GM23338 (cell line): Measurements from ENCODE around the gene HNF4A. TPM values are rescaled to one million over a fixed set of nuclear protein-coding genes. Genes with fewer than 3 reads are reported as not detected.

ENCODE experiments used
- ATAC-seq: fragments of 200-7000 bp; cut with Tn5 transposase; 3 replicates; pipeline ENCODE4 v1.9.1; 2020
- DNase-seq: peaks from one replicate; pipeline ENCODE4 v3.0.0-alpha.2; 2015; ENCODE audit warnings: low spot score
- H2AFZ ChIP-seq: fragments of 200-600 bp; sonication (generic); 2 replicates; pipeline ENCODE4 v1.8.0; 2016; ENCODE audit warnings: antibody characterized with exemption, mild to moderate bottlenecking, moderate library complexity
- H3F3A ChIP-seq: fragments of 200-600 bp; sonication (generic); replicated peaks from 2 replicates; pipeline ENCODE4 v1.8.0; 2017; ENCODE audit warnings: antibody characterized with exemption, mixed run types, low read depth
- H3K27ac ChIP-seq: fragments of 200-600 bp; sonication (generic); 2 replicates; pipeline ENCODE4 v1.6.1; 2016; ENCODE audit warnings: low read depth
- H3K27me3 ChIP-seq: fragments of 200-600 bp; sonication (generic); 2 replicates; pipeline ENCODE4 v1.8.0; 2016; ENCODE audit warnings: mild to moderate bottlenecking, mixed run types, moderate library complexity; ENCODE audit not compliant: insufficient read depth
- H3K36me3 ChIP-seq: fragments of 200-600 bp; sonication (generic); 2 replicates; pipeline ENCODE4 v1.8.0; 2016; ENCODE audit warnings: mild to moderate bottlenecking; ENCODE audit not compliant: insufficient read depth
- H3K4me1 ChIP-seq: fragments of 200-600 bp; sonication (generic); 2 replicates; pipeline ENCODE4 v1.8.0; 2016; ENCODE audit warnings: mild to moderate bottlenecking, moderate library complexity; ENCODE audit not compliant: insufficient read depth
- H3K4me2 ChIP-seq: fragments of 200-600 bp; sonication (generic); 2 replicates; pipeline ENCODE4 v1.7.1; 2017; ENCODE audit warnings: mixed run types
- H3K4me3 ChIP-seq: fragments of 200-600 bp; sonication (generic); 2 replicates; pipeline ENCODE4 v1.6.1; 2016; ENCODE audit warnings: mixed run types
- H3K79me2 ChIP-seq: fragments of 200-600 bp; sonication (generic); replicated peaks from 2 replicates; pipeline ENCODE4 v1.8.0; 2017; ENCODE audit warnings: mild to moderate bottlenecking; ENCODE audit not compliant: insufficient read depth
- H3K9me2 ChIP-seq: fragments of 200-600 bp; sonication (generic); 2 replicates; pipeline ENCODE4 v1.8.0; 2017; ENCODE audit not compliant: insufficient read depth
- H4K20me1 ChIP-seq: fragments of 200-600 bp; sonication (generic); replicated peaks from 2 replicates; pipeline ENCODE4 v1.8.0; 2017; ENCODE audit warnings: mild to moderate bottlenecking; ENCODE audit not compliant: insufficient read depth
- H3K27ac Mint-ChIP-seq: 2 replicates; pipeline ENCODE4 v1.8.0; 2020; ENCODE audit warnings: inconsistent platforms, mild to moderate bottlenecking, moderate library complexity, mixed read lengths
- H3K27me3 Mint-ChIP-seq: 3 replicates; pipeline ENCODE4 v1.8.0; 2022; ENCODE audit warnings: low read depth, mild to moderate bottlenecking, moderate library complexity, mixed read lengths, inconsistent platforms; ENCODE audit not compliant: insufficient read depth, poor library complexity
- H3K36me3 Mint-ChIP-seq: 3 replicates; pipeline ENCODE4 v1.8.0; 2021; ENCODE audit warnings: low read depth, mild to moderate bottlenecking, inconsistent platforms, moderate library complexity, mixed read lengths
- H3K4me1 Mint-ChIP-seq: 3 replicates; pipeline ENCODE4 v1.8.0; 2020; ENCODE audit warnings: mild to moderate bottlenecking, inconsistent platforms, mixed read lengths
- H3K4me3 Mint-ChIP-seq: 3 replicates; pipeline ENCODE4 v1.8.0; 2021; ENCODE audit warnings: moderate library complexity, mild to moderate bottlenecking, inconsistent platforms, mixed read lengths
- H3K9me3 Mint-ChIP-seq: 3 replicates; pipeline ENCODE4 v1.8.0; 2020; ENCODE audit warnings: moderate library complexity, mild to moderate bottlenecking, inconsistent platforms, mixed read lengths
- CREB1 ChIP-seq: fragments of 250-450 bp; sonication (Bioruptor Pico); IDR thresholded peaks from 2 replicates; pipeline ENCODE4 v1.5.0; 2020; ENCODE audit warnings: low read depth, mild to moderate bottlenecking, moderate library complexity
- EZH2 ChIP-seq: fragments of 200-600 bp; sonication (generic); IDR thresholded peaks from one replicate; pipeline ENCODE4 v1.8.0; 2017; ENCODE audit warnings: antibody characterized with exemption, mild to moderate bottlenecking, low read depth; ENCODE audit not compliant: unreplicated experiment
- EZH2phosphoT487 ChIP-seq: fragments of 200-600 bp; sonication (generic); IDR thresholded peaks from one replicate; pipeline ENCODE4 v1.8.1; 2018; ENCODE audit warnings: antibody characterized with exemption; ENCODE audit not compliant: unreplicated experiment
- JUNB ChIP-seq: IDR thresholded peaks from one replicate; pipeline ENCODE4 v1.6.1; 2016; ENCODE audit warnings: antibody characterized with exemption; ENCODE audit not compliant: unreplicated experiment
- NANOG ChIP-seq: IDR thresholded peaks from 2 replicates; pipeline ENCODE4 v1.6.1; 2016; ENCODE audit warnings: antibody characterized with exemption, borderline replicate concordance
- POLR2AphosphoS5 ChIP-seq: IDR thresholded peaks from 2 replicates; pipeline ENCODE4 v1.6.1; 2016; ENCODE audit warnings: antibody characterized with exemption, low read depth
- REST ChIP-seq: IDR thresholded peaks from one replicate; pipeline ENCODE4 v1.6.1; 2018; ENCODE audit warnings: antibody characterized with exemption; ENCODE audit not compliant: unreplicated experiment
- STAT1 ChIP-seq: IDR thresholded peaks from one replicate; pipeline ENCODE4 v1.6.1; 2016; ENCODE audit warnings: antibody characterized with exemption; ENCODE audit not compliant: unreplicated experiment
- ZNF114 ChIP-seq: fragments of 250-450 bp; sonication (Bioruptor Pico); IDR thresholded peaks from 2 replicates; pipeline ENCODE4 v1.5.0; 2020; ENCODE audit warnings: mild to moderate bottlenecking, moderate library complexity
- ZNF331 ChIP-seq: fragments of 250-450 bp; sonication (Bioruptor Pico); IDR thresholded peaks from 2 replicates; pipeline ENCODE4 v1.5.0; 2020; ENCODE audit warnings: low read depth, mild to moderate bottlenecking, moderate library complexity
- polyA plus RNA-seq: library from polyadenylated mRNA; unstranded; fragments of >200 nt; fragmentation: Nextera tagmentation; extraction: Ambion mirVana; gene quantifications from 2 replicates; pipeline ENCODE4 v1.2.1, GENCODE V29; 2016
- total RNA-seq: library from RNA; depleted of rRNA; stranded (reverse); fragments of >200 nt; shearing (Covaris generic); gene quantifications from 2 replicates; pipeline ENCODE4 v1.2.3, GENCODE V29; 2014
- TF ChIP-seq, protein P1 (sequence below), 2 experiments: fragments of 200-600 bp in 1 of 2; sonication (generic) in 1 of 2; conservative IDR thresholded peaks; 2 replicates each; pipeline versions ENCODE4 v1.5.1 to v1.6.1; 2016 to 2017; ENCODE audit warnings: antibody characterized with exemption in 2 of 2, low read depth in 2 of 2, mild to moderate bottlenecking in 2 of 2, moderate library complexity in 1 of 2
- TF ChIP-seq, protein P2 (sequence below): IDR thresholded peaks from 2 replicates; pipeline ENCODE4 v1.6.1; 2016; ENCODE audit warnings: antibody characterized with exemption
- TF ChIP-seq, protein P3 (sequence below): fragments of 250-450 bp; sonication (Bioruptor Pico); IDR thresholded peaks from 2 replicates; pipeline ENCODE4 v1.5.0; 2020; ENCODE audit warnings: mild to moderate bottlenecking, moderate library complexity

HNF4A gene
- total and polyA plus RNA-seq, 2 experiments from 2014 or later: not detected

DNA sequence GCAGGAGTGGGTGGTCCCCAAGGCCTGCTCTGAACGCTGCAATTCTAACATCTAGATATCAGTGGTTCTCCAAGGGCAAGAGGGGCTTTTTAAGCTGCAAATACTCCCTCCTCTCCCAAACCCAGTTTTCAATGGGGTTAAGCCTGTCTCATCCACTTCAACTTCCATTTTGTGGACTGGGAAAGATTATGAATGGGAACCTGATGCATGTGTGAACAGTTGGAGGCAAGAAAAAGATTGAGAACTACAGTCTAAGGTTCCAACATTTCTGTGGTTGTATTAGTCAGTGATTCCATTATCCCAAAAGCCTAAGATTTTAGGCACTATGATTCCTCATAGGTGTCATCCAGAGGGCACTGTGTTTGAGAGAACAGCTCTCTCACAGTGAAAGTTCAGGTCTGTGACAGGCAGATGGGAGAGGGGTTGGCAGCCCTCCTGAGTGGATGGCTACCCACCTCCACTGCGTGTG, 53.7 kb downstream of the HNF4A start:
- Histone ChIP-seq H3F3A (no peaks in the 10 kb centered on the region), H3K9me2 (no peaks in the 10 kb centered on the region), H4K20me1 (no peaks in the 10 kb centered on the region), H3K4me2 (no peak overlapping the region), H3K4me1 (no peaks in the 10 kb centered on the region), H2AFZ (no peak overlapping the region), H3K27ac (no peak overlapping the region), H3K79me2 (no peaks in the 10 kb centered on the region), H3K36me3 (no peaks in the 10 kb centered on the region), H3K4me3 (no peak overlapping the region), H3K27me3 (no peaks in the 10 kb centered on the region)
- no peaks in the 10 kb centered on the region for H3K36me3 Mint-ChIP-seq
- peaks cover 7% of the 10 kb centered on the region for H3K27me3 Mint-ChIP-seq
- DNase-seq (no peak), ATAC-seq (no peak)
- TF ChIP-seq EZH2phosphoT487 (no peak), CREB1 (CRISPR knock-in tag) (no peak), EZH2 (no peak), ZNF331 (CRISPR knock-in tag) (no peak), NANOG (no peak), REST (no peak), ZNF114 (CRISPR knock-in tag) (no peak), STAT1 (no peak), JUNB (no peak), POLR2AphosphoS5 (no peak)
- TF ChIP-seq, protein P1, sequence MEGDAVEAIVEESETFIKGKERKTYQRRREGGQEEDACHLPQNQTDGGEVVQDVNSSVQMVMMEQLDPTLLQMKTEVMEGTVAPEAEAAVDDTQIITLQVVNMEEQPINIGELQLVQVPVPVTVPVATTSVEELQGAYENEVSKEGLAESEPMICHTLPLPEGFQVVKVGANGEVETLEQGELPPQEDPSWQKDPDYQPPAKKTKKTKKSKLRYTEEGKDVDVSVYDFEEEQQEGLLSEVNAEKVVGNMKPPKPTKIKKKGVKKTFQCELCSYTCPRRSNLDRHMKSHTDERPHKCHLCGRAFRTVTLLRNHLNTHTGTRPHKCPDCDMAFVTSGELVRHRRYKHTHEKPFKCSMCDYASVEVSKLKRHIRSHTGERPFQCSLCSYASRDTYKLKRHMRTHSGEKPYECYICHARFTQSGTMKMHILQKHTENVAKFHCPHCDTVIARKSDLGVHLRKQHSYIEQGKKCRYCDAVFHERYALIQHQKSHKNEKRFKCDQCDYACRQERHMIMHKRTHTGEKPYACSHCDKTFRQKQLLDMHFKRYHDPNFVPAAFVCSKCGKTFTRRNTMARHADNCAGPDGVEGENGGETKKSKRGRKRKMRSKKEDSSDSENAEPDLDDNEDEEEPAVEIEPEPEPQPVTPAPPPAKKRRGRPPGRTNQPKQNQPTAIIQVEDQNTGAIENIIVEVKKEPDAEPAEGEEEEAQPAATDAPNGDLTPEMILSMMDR (conservative IDR thresholded peaks at IDR 0.05; ENCODE audit: low read depth in 2 of 2): no peak
- TF ChIP-seq, protein P2, sequence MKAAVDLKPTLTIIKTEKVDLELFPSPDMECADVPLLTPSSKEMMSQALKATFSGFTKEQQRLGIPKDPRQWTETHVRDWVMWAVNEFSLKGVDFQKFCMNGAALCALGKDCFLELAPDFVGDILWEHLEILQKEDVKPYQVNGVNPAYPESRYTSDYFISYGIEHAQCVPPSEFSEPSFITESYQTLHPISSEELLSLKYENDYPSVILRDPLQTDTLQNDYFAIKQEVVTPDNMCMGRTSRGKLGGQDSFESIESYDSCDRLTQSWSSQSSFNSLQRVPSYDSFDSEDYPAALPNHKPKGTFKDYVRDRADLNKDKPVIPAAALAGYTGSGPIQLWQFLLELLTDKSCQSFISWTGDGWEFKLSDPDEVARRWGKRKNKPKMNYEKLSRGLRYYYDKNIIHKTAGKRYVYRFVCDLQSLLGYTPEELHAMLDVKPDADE: no peak
- TF ChIP-seq, protein P3, sequence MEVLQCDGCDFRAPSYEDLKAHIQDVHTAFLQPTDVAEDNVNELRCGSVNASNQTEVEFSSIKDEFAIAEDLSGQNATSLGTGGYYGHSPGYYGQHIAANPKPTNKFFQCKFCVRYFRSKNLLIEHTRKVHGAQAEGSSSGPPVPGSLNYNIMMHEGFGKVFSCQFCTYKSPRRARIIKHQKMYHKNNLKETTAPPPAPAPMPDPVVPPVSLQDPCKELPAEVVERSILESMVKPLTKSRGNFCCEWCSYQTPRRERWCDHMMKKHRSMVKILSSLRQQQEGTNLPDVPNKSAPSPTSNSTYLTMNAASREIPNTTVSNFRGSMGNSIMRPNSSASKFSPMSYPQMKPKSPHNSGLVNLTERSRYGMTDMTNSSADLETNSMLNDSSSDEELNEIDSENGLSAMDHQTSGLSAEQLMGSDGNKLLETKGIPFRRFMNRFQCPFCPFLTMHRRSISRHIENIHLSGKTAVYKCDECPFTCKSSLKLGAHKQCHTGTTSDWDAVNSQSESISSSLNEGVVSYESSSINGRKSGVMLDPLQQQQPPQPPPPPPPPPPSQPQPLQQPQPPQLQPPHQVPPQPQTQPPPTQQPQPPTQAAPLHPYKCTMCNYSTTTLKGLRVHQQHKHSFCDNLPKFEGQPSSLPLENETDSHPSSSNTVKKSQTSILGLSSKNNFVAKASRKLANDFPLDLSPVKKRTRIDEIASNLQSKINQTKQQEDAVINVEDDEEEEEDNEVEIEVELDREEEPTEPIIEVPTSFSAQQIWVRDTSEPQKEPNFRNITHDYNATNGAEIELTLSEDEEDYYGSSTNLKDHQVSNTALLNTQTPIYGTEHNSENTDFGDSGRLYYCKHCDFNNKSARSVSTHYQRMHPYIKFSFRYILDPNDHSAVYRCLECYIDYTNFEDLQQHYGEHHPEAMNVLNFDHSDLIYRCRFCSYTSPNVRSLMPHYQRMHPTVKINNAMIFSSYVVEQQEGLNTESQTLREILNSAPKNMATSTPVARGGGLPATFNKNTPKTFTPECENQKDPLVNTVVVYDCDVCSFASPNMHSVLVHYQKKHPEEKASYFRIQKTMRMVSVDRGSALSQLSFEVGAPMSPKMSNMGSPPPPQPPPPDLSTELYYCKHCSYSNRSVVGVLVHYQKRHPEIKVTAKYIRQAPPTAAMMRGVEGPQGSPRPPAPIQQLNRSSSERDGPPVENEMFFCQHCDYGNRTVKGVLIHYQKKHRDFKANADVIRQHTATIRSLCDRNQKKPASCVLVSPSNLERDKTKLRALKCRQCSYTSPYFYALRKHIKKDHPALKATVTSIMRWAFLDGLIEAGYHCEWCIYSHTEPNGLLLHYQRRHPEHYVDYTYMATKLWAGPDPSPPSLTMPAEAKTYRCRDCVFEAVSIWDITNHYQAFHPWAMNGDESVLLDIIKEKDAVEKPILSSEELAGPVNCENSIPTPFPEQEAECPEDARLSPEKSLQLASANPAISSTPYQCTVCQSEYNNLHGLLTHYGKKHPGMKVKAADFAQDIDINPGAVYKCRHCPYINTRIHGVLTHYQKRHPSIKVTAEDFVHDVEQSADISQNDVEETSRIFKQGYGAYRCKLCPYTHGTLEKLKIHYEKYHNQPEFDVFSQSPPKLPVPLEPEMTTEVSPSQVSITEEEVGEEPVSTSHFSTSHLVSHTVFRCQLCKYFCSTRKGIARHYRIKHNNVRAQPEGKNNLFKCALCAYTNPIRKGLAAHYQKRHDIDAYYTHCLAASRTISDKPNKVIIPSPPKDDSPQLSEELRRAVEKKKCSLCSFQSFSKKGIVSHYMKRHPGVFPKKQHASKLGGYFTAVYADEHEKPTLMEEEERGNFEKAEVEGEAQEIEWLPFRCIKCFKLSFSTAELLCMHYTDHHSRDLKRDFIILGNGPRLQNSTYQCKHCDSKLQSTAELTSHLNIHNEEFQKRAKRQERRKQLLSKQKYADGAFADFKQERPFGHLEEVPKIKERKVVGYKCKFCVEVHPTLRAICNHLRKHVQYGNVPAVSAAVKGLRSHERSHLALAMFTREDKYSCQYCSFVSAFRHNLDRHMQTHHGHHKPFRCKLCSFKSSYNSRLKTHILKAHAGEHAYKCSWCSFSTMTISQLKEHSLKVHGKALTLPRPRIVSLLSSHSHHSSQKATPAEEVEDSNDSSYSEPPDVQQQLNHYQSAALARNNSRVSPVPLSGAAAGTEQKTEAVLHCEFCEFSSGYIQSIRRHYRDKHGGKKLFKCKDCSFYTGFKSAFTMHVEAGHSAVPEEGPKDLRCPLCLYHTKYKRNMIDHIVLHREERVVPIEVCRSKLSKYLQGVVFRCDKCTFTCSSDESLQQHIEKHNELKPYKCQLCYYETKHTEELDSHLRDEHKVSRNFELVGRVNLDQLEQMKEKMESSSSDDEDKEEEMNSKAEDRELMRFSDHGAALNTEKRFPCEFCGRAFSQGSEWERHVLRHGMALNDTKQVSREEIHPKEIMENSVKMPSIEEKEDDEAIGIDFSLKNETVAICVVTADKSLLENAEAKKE (CRISPR knock-in tag): no peak
- H3K27ac Mint-ChIP-seq: no peak overlapping the region
- H3K9me3 Mint-ChIP-seq: peaks cover 2% of the 10 kb centered on the region; the same call in 1 of the 3 replicates
- no peak overlapping the region for H3K4me3 Mint-ChIP-seq
- peaks cover 7% of the 10 kb centered on the region; the same call in 2 of the 3 replicates for H3K4me1 Mint-ChIP-seq
